GM18499 (cell line): ENCODE measurements around the gene RGS2.

Experiments used
- ATAC-seq: cut with Tn5 transposase; IDR thresholded peaks from one replicate; pipeline ENCODE4 v1.9.1; 2021; ENCODE audit warnings: moderate number of reproducible peaks; ENCODE audit not compliant: insufficient read depth, unreplicated experiment

RGS2 gene

GRCh38 chr1:192826791-192827546, 18.1 kb downstream of the RGS2 start:
- ATAC-seq = no peak

GRCh38 chr1:192830595-192831246, 21.9 kb downstream of the RGS2 start:
- ATAC-seq = no peak

GRCh38 chr1:192831706-192832355, 23.0 kb downstream of the RGS2 start:
- no peak for ATAC-seq

DNA sequence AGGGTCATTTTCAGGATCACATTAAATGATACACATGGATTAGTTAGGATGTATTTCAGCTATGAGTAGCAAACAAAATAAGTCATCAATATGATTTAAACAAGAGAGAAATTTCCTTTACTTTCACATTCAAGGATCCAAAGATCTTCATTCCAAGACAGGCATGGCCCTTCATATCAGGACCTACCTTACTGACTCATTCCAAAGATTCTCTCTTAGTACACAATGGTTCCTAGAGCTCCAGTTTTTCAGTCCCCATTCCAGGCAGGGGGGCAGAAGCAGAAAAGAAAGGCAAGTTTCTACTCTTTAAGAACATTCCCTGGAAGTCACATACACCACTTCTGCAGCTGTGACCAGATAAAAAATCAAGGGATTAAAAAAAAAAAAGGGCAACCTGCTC, 23.7 kb downstream of the RGS2 start:
- ATAC-seq = no peak

DNA sequence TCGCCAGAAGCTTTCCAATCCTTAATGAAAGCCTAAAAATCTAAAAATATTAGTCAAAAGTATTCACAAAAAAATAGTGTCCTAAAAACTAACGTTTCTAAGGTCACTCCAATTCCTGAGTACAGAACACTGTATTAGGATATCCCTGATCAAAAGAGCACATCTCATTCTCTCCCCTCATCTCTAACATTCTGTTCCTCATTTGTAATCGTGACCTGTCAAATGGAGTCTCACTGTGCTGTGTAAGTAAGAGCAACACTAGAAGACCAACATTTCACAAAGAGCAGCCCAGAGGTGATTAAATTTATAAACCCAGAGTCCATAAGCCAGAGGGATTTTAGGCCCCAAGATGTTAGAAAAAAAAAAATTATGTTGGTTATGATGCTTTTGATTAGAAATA, 26.3 kb downstream of the RGS2 start:
- no peak for ATAC-seq

DNA sequence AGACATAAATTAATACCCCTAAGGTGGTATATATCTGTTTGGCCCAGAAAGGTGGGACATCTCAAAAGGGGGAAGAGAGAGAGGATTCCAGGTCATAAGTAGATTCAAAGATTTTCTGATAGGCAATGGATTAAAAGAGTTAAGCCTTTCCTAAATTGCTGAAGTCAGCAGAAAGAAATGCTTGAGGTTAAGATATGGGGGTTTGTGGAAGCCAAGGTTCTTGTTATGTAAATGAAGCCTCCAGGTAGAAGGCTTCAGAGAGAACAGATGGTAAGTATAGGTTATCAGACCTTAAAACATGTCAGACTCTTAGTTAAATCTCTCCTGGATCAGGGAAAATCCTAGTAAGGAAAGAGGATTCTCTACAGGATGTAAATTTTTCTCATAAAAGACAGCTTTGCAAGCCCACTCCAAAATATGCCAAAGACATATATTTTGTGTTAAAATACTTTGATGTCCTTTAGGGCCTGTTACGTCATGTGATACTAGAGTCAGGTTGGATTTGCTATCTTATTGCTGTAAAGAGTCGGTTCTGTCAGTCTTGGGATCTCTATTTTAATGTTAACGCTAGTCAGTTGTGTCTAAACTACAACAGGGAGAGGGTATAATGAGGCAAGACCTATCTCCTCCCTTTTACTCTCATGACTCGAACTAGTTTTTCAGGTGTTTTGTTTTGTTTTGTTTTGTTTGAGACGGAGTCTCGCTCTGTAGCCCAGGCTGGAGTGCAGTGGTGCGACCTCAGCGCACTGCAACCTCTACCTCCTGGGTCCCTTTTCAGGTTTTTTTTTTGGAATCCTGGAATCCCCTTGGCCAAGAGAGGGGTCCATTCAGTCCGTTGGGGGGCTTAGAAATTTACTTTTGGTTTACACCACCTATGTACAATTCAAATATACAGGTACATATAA, 30.6 kb downstream of the RGS2 start:
- no peak for ATAC-seq

- ATAC-seq = no peak
Measured at GRCh38 chr1:192844360-192844759, 35.5 kb downstream of the RGS2 start.

DNA sequence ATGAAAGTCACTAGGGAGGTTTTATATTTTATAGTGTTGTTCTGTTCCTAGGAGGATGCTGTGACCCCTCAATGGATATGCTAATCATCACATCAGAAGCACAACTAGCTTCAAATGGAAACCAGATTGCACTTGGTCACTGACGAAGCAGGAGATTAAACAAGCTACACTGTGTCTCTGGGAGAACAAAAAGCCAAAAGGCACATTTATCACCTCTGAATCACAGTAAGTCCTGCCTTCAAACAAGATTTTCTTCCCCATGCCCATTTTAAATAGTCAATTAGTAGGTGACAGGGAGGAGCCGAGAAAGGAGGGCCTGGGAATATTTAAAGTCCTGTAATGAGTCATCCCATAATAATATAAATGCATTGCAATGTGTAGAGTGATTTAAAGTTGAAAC, 38.1 kb downstream of the RGS2 start:
- no peak for ATAC-seq

- ATAC-seq = no peak
Measured at GRCh38 chr1:192849011-192849410, 40.2 kb downstream of the RGS2 start.

GRCh38 chr1:192849442-192849841, 40.6 kb downstream of the RGS2 start:
- no peak for ATAC-seq

GRCh38 chr1:192852001-192852947, 43.4 kb downstream of the RGS2 start:
- ATAC-seq = no peak

DNA sequence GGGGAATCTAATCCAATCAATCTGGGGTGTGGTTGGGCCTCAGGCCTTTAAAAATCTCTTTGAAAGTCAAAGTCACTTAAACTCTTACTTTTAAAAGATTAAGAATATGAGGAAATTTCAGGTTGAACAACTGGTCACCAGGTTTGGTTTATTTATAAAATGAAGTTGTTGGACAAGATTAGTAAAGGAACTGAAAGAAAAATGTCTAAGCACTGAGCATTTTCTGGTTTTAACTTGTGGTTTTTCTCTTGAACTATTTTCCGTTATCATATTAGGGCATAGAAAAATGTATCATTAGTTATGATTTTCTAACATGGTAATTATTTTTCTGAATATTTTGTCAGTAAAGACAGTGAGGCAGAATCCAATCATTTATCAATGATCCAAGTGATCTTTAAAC, 49.6 kb downstream of the RGS2 start:
- no peak for ATAC-seq

DNA sequence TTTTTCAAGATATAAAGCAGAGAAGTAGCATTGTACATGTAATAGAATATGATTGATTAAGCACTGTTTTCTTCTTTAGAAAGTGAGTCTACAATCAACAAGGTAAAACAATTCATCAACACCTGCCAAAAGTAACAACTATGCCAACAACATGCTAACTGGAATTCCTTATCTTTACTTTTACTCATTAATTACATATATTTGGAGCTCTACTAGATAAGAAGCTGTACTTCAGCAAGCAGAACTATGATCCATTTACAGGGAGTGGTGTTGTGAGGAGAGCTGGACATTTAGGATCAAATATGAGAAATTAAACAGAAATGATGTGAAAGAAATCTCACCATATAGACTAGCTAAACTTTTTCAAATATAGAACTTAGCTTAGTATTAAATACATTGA, 51.0 kb downstream of the RGS2 start:
- no peak for ATAC-seq

DNA sequence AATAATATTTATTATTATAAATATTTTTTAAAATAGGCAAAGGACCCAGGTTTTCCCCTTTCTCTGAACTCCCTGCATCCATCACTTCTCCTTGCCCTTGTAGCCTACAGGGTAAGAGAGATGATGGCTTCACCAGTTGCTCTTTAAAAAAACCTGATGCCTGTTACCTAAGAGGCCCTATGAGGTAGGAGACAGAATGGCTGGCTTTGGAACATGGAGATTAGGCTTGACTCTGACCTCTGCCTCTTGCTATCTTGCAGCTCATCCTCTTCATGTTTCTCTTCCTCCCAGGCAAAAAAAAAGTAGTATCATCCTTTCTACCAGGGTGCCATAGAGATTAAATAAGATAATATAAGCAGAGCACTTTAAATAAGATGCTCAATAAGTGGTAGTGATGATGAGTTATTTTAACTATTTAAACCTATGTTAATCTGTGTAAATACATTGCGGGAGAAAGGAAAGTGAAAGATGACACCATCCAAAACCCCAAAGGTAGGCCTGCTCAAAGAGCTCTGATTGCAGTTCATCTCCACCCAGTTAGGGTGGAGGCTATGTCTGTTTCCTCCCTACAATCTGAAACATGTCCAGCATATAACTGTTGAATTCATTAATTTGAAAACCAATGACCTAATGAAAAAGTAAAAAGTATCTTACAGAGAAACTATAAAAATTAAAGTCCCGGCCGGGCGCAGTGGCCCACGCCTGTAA, 51.8 kb downstream of the RGS2 start:
- no peak for ATAC-seq

GRCh38 chr1:192861860-192862259, 53.0 kb downstream of the RGS2 start:
- ATAC-seq = no peak
